B cell (primary cell): ENCODE measurements around the gene ADAMTS17. TPM values are rescaled to one million over a fixed set of nuclear protein-coding genes. Genes with fewer than 3 reads are reported as not detected.

ENCODE experiments used
- ATAC-seq: fragments of 200-7000 bp; cut with Tn5 transposase; one replicate; pipeline ENCODE4 v1.10.0; 2021; ENCODE audit warnings: low read depth, mild to moderate bottlenecking, moderate number of reproducible peaks, moderate library complexity
- CTCF ChIA-PET: fragments of 350-600 bp; sonication (Branson Sonifier 250); formaldehyde crosslinking; loops from one replicate; lab custom pipeline; 2021; ENCODE audit warnings: antibody characterized with exemption, inconsistent platforms; lab: Charles Lee
- POLR2A ChIA-PET: fragments of 350-600 bp; sonication (Branson Sonifier 250); formaldehyde crosslinking; loops from one replicate; lab custom pipeline; 2021; ENCODE audit warnings: antibody characterized with exemption; lab: Charles Lee
- DNase-seq: peaks from one replicate; pipeline ENCODE4 v3.0.0; 2013
- H2AFZ ChIP-seq: 2 replicates; pipeline ENCODE4 v1.6.1; 2012; ENCODE audit warnings: mild to moderate bottlenecking, low read depth, low read length; ENCODE audit not compliant: insufficient read depth, poor library complexity, severe bottlenecking
- H3K27ac ChIP-seq, 2 donors: 1 replicate in 1 of 2; 2 replicates in 1 of 2; pipeline ENCODE4 v1.5.1; 2012 to 2013; ENCODE audit warnings: low read length in 2 of 2, mild to moderate bottlenecking in 2 of 2, moderate library complexity in 1 of 2
- H3K27me3 ChIP-seq, 4 experiments: fragments of 200-600 bp in 1 of 4; sonication (generic) in 1 of 4; replicated peaks in 1 of 4; 1 replicate in 2 of 4; 2 replicates in 2 of 4; pipeline versions ENCODE4 v1.6.1 to v1.7.0; 2013 to 2016; ENCODE audit warnings: low read length in 3 of 4, mild to moderate bottlenecking in 2 of 4, mixed read lengths in 1 of 4, moderate library complexity in 1 of 4; ENCODE audit not compliant: insufficient read depth in 4 of 4, control insufficient read depth in 3 of 4; ENCODE audit errors: control extremely low read depth in 1 of 4
- H3K36me3 ChIP-seq, 2 experiments: replicated peaks in 1 of 2; 1 replicate in 1 of 2; 2 replicates in 1 of 2; pipeline versions ENCODE4 v1.6.1 to v1.7.1; 2013; ENCODE audit warnings: low read length in 1 of 2; ENCODE audit not compliant: insufficient read depth in 2 of 2, control insufficient read depth in 1 of 2; ENCODE audit errors: control extremely low read depth in 1 of 2, extremely low read depth in 1 of 2
- H3K4me1 ChIP-seq, 2 donors: fragments of 200-600 bp in 1 of 2; sonication (generic) in 1 of 2; 1 replicate in 1 of 2; 2 replicates in 1 of 2; pipeline versions ENCODE4 v1.5.1 to v1.6.1; 2013 to 2017; ENCODE audit warnings: low read length in 2 of 2; ENCODE audit not compliant: control insufficient read depth in 2 of 2, insufficient read depth in 2 of 2
- H3K4me2 ChIP-seq: replicated peaks from 2 replicates; pipeline ENCODE3; 2012; ENCODE audit warnings: mild to moderate bottlenecking, low read depth, low read length; ENCODE audit not compliant: poor library complexity, severe bottlenecking
- H3K4me3 ChIP-seq, 5 experiments: fragments of 200-600 bp in 1 of 5; sonication (generic) in 1 of 5; 1 replicate in 3 of 5; 2 replicates in 2 of 5; pipeline versions ENCODE4 v1.5.1 to v1.7.0; 2011 to 2016; ENCODE audit warnings: low read length in 4 of 5, mild to moderate bottlenecking in 4 of 5, low read depth in 2 of 5, control low read depth in 1 of 5, moderate library complexity in 1 of 5; ENCODE audit not compliant: insufficient read depth in 1 of 5; ENCODE audit errors: control extremely low read depth in 1 of 5, extremely low read depth in 1 of 5
- H3K79me2 ChIP-seq: fragments of 200-600 bp; sonication (generic); one replicate; pipeline ENCODE4 v1.6.0; 2016; ENCODE audit warnings: low read length; ENCODE audit not compliant: control insufficient read depth, insufficient read depth
- H3K9ac ChIP-seq: fragments of 200-600 bp; sonication (generic); 2 replicates; pipeline ENCODE4 v1.6.1; 2017; ENCODE audit warnings: mild to moderate bottlenecking, low read length, moderate library complexity
- H3K9me3 ChIP-seq, 3 donors: one replicate each; pipeline versions ENCODE4 v1.6.1 to v1.7.1; 2013; ENCODE audit warnings: low read length in 2 of 3; ENCODE audit not compliant: control insufficient read depth in 2 of 3, insufficient read depth in 1 of 3; ENCODE audit errors: control extremely low read depth in 1 of 3
- H4K20me1 ChIP-seq: 2 replicates; pipeline ENCODE4 v1.6.0; 2012; ENCODE audit warnings: mild to moderate bottlenecking, low read length; ENCODE audit not compliant: insufficient read depth, control insufficient read depth, poor library complexity, severe bottlenecking
- H3K27ac Mint-ChIP-seq: one replicate; pipeline ENCODE4 v1.8.0; 2021; ENCODE audit warnings: mixed read lengths
- H3K27me3 Mint-ChIP-seq: one replicate; pipeline ENCODE4 v1.8.0; 2021; ENCODE audit warnings: mixed read lengths
- H3K4me1 Mint-ChIP-seq: one replicate; pipeline ENCODE4 v1.8.0; 2021; ENCODE audit warnings: mixed read lengths
- H3K4me3 Mint-ChIP-seq: one replicate; pipeline ENCODE4 v1.8.0; 2021; ENCODE audit warnings: mixed read lengths
- H3K9me3 Mint-ChIP-seq: one replicate; pipeline ENCODE4 v1.8.0; 2022; ENCODE audit warnings: mixed read lengths; ENCODE audit not compliant: insufficient read depth
- CTCF ChIP-seq: fragments of 200-600 bp; IDR thresholded peaks from one replicate; pipeline ENCODE4 v1.8.0; 2022; ENCODE audit warnings: antibody characterized with exemption, mild to moderate bottlenecking
- EZH2 ChIP-seq: IDR thresholded peaks from 2 replicates; pipeline ENCODE4 v1.6.1; 2012; ENCODE audit warnings: borderline replicate concordance, low read depth, mild to moderate bottlenecking, moderate library complexity, low read length; ENCODE audit not compliant: insufficient read depth, poor library complexity, severe bottlenecking
- WGBS: methylation state at CpG from one replicate; pipeline ENCODE4 v1.1.5; 2013; ENCODE audit warnings: missing lambda C conversion rate; ENCODE audit not compliant: insufficient coverage; 5-methylcytosine and 5-hydroxymethylcytosine counted together
- intact Hi-C: fragments of 100-400 bp; cut with micrococcal nuclease; formaldehyde crosslinking; loops from one replicate; pipeline ENCODE4 v1.10.0; 2022
- polyA plus RNA-seq: library from polyadenylated mRNA; depleted of rRNA; stranded (reverse); fragments of >200 nt; gene quantifications from 2 replicates; pipeline ENCODE4 v1.2.3, GENCODE V29; 2012
- total RNA-seq, 2 donors: library from RNA; stranded (reverse); fragments of 120-200 nt in 1 of 2; gene quantifications; 1 replicate in 1 of 2; 2 replicates in 1 of 2; pipeline versions ENCODE4 v1.2.3 to v1.2.4, GENCODE V29; 2013 to 2022

Gene ADAMTS17
- total and polyA plus RNA-seq, 2 donors (not counting 1 experiment from before 2014, with no cell fraction given): 0.10 TPM; not detected in 1

DNA sequence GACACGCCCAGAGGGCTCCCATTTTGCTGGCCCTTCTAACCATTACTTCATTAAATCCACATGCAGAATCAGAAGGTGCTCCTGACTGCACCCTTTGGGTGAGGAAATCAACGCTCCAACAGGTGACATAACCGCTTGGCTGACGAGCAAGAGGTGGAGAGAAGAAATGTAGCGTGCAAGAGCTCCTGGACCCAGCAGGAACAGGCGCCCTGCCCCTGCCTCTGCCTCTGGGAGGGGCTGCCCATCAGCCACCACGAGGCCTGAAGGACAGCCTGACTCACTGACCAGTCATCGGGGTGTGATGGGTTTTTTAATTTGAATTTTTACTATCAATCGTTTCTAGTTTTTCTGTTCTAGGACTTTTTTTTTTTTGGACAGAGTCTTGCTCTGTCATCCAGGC lies 218.2 kb downstream of the ADAMTS17 start:
- Histone ChIP-seq H4K20me1 (no peaks in the 10 kb centered on the region), H3K79me2 (no peaks in the 10 kb centered on the region), H3K4me2 (no peak overlapping the region), H3K4me3 (no peak overlapping the region), H2AFZ (no peak overlapping the region), H3K36me3 (no peaks in the 10 kb centered on the region), H3K9ac (no peak overlapping the region), H3K9me3 (peaks cover 0 to 29% (median 19%) of the 10 kb centered on the region in 3 donors), H3K4me1 (no peaks in the 10 kb centered on the region), H3K27ac (no peak overlapping the region), H3K27me3 (no peaks in the 10 kb centered on the region)
- Mint-ChIP-seq H3K4me1 (no peaks in the 10 kb centered on the region), H3K27me3 (no peaks in the 10 kb centered on the region), H3K9me3 (peaks cover 22% of the 10 kb centered on the region), H3K4me3 (no peak overlapping the region), H3K27ac (no peak overlapping the region)
- no peak for DNase-seq
- ChIA-PET POLR2A (no interaction called here), CTCF (no interaction called here)
- ATAC-seq: no peak
- intact Hi-C loops: no loop called here
- TF ChIP-seq CTCF (no peak), EZH2 (no peak)
- WGBS: 87% methylated on average over 9 of the region's 9 CpGs

DNA sequence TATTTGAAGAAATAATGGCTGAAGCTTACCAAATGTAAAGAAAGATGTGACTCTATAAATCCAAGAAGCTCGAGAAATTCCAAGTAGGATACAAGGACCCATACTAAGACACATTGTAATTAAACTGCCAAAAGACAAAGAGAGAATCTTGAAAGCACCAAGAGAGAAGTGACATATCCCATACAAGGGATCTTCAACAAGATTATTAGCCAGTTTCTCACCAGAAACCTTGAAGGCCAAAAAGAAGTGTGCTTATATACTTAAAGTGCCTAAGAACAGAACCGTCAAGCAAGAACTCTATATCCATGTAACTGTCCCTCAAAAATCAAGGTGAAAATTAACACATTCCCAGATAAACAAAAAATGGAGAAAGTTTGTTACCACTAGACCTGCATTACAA lies 220.5 kb downstream of the ADAMTS17 start:
- no peaks in the 10 kb centered on the region for H4K20me1 ChIP-seq
- H3K79me2 ChIP-seq: no peaks in the 10 kb centered on the region
- no CpG with 5 or more reads among the region's 2 CpGs for WGBS
- peaks cover 0 to 41% (median 19%) of the 10 kb centered on the region in 3 donors for H3K9me3 ChIP-seq
- H3K36me3 ChIP-seq: no peaks in the 10 kb centered on the region
- H3K27ac Mint-ChIP-seq: no peak overlapping the region
- DNase-seq: no peak
- no peak overlapping the region for H3K4me3 Mint-ChIP-seq
- ChIA-PET CTCF (no interaction called here), POLR2A (no interaction called here)
- H3K27me3 ChIP-seq: no peaks in the 10 kb centered on the region
- H3K4me2 ChIP-seq: no peak overlapping the region
- ATAC-seq: no peak
- no peaks in the 10 kb centered on the region for H3K4me1 Mint-ChIP-seq
- no peak overlapping the region for H3K27ac ChIP-seq
- H3K27me3 Mint-ChIP-seq: no peaks in the 10 kb centered on the region
- H2AFZ ChIP-seq: no peak overlapping the region
- no peak overlapping the region for H3K9ac ChIP-seq
- no peak overlapping the region for H3K4me3 ChIP-seq
- TF ChIP-seq CTCF (no peak), EZH2 (no peak)
- H3K9me3 Mint-ChIP-seq: peaks cover 22% of the 10 kb centered on the region
- intact Hi-C loops: no loop called here
- no peaks in the 10 kb centered on the region for H3K4me1 ChIP-seq
